HG03342 (cell line): ENCODE results near the gene FXYD6.

Experiments used
- ATAC-seq: cut with Tn5 transposase; IDR thresholded peaks from one replicate; pipeline ENCODE4 v1.9.1; 2021; ENCODE audit warnings: mild to moderate bottlenecking, moderate library complexity; ENCODE audit not compliant: unreplicated experiment

FXYD6 gene

GRCh38 chr11:117887431-117888138 is 11.1 kb upstream of the FXYD6 start:
- no peak for ATAC-seq

GRCh38 chr11:117885777-117886176 is 9.3 kb upstream of the FXYD6 start:
- no peak for ATAC-seq

- no peak for ATAC-seq
Observed at GRCh38 chr11:117884994-117885393, 8.5 kb upstream of the FXYD6 start.

- ATAC-seq = no peak
Observed at GRCh38 chr11:117883063-117883462, 6.6 kb upstream of the FXYD6 start.

GRCh38 chr11:117882311-117882905 is 6.0 kb upstream of the FXYD6 start:
- ATAC-seq = no peak

GRCh38 chr11:117881217-117881616 is 4.8 kb upstream of the FXYD6 start:
- ATAC-seq = no peak

- ATAC-seq = no peak
Observed at GRCh38 chr11:117879516-117880480, 3.3 kb upstream of the FXYD6 start.

GRCh38 chr11:117878939-117879475 is 2.5 kb upstream of the FXYD6 start:
- ATAC-seq = no peak

GRCh38 chr11:117878314-117878938 is 2.0 kb upstream of the FXYD6 start:
- ATAC-seq = no peak

GRCh38 chr11:117877120-117877784 is 794 bp upstream of the FXYD6 start:
- no peak for ATAC-seq

- ATAC-seq = no peak
Observed at GRCh38 chr11:117876059-117876340, 458 bp downstream of the FXYD6 start.

GRCh38 chr11:117875382-117876058 is 938 bp downstream of the FXYD6 start:
- no peak for ATAC-seq

- no peak for ATAC-seq
Observed at GRCh38 chr11:117874910-117875381, 1.5 kb downstream of the FXYD6 start.

GRCh38 chr11:117874253-117874909 is 2.1 kb downstream of the FXYD6 start:
- no peak for ATAC-seq

GRCh38 chr11:117873828-117874125 is 2.7 kb downstream of the FXYD6 start:
- ATAC-seq = no peak

GRCh38 chr11:117872975-117873827 is 3.3 kb downstream of the FXYD6 start:
- no peak for ATAC-seq

GRCh38 chr11:117872420-117872961 is 4.0 kb downstream of the FXYD6 start:
- ATAC-seq = no peak

GRCh38 chr11:117871784-117872183 is 4.7 kb downstream of the FXYD6 start:
- no peak for ATAC-seq
